ENCODE data around the gene NRIP3.

The NRIP3 gene

GRCh38 chr11:9003573-9004182 lies at the start of gene NRIP3:
NRIP3 (minus strand) TSS chr11:9004001; CDS start chr11:9003935, 66 bp downstream.
- DNase-seq, result peak; percentile 55

GRCh38 chr11:9052316-9052715 lies 48.5 kb upstream of the NRIP3 start:
- DNase-seq, result no peak

GRCh38 chr11:9049959-9050358 lies 46.2 kb upstream of the NRIP3 start:
- no peak for DNase-seq

- peak; percentile 82 for DNase-seq
Observed at GRCh38 chr11:9047964-9048523, 44.2 kb upstream of the NRIP3 start.

GRCh38 chr11:9046481-9046880 lies 42.7 kb upstream of the NRIP3 start:
- DNase-seq, result no peak

GRCh38 chr11:9042488-9042887 lies 38.7 kb upstream of the NRIP3 start:
- DNase-seq, result no peak

- DNase-seq, result no peak
Observed at GRCh38 chr11:9041747-9042146, 37.9 kb upstream of the NRIP3 start.

- DNase-seq, result no peak
Observed at GRCh38 chr11:9040410-9040809, 36.6 kb upstream of the NRIP3 start.

GRCh38 chr11:9039863-9040262 lies 36.1 kb upstream of the NRIP3 start:
- no peak for DNase-seq

- DNase-seq, result no peak
Observed at GRCh38 chr11:9039198-9039597, 35.4 kb upstream of the NRIP3 start.

- no peak for DNase-seq
Observed at GRCh38 chr11:9038541-9038940, 34.7 kb upstream of the NRIP3 start.

- no peak for DNase-seq
Observed at GRCh38 chr11:9037963-9038362, 34.2 kb upstream of the NRIP3 start.

GRCh38 chr11:9037046-9037780 lies 33.4 kb upstream of the NRIP3 start:
- DNase-seq, result no peak

GRCh38 chr11:9030601-9031000 lies 26.8 kb upstream of the NRIP3 start:
- no peak for DNase-seq

GRCh38 chr11:9029422-9029821 lies 25.6 kb upstream of the NRIP3 start:
- no peak for DNase-seq

- no peak for DNase-seq
Observed at GRCh38 chr11:9028581-9028980, 24.8 kb upstream of the NRIP3 start.

GRCh38 chr11:9025101-9025850 lies 21.5 kb upstream of the NRIP3 start:
- DNase-seq, result no peak

- no peak for DNase-seq
Observed at GRCh38 chr11:9022961-9023680, 19.3 kb upstream of the NRIP3 start.

- DNase-seq, result no peak
Observed at GRCh38 chr11:9020916-9021315, 17.1 kb upstream of the NRIP3 start.

GRCh38 chr11:9019861-9020260 lies 16.1 kb upstream of the NRIP3 start:
- DNase-seq, result no peak

GRCh38 chr11:9017773-9018172 lies 14.0 kb upstream of the NRIP3 start:
- DNase-seq, result no peak

- DNase-seq, result no peak
Observed at GRCh38 chr11:9016916-9017642, 13.3 kb upstream of the NRIP3 start.

Measured in NCI-H526 treated with DMSO at 0.1 percent for 48 hours (cell line).